PC-3 (cell line): ENCODE results near the gene DOCK1.

Experiments used
- EZH2phosphoT487 ChIP-seq: fragments of 300-600 bp; sonication (generic); IDR thresholded peaks from 2 replicates; pipeline ENCODE4 v1.6.1; 2018; ENCODE audit warnings: mild to moderate bottlenecking, antibody characterized with exemption, low read length, borderline replicate concordance
- TF ChIP-seq, protein P1 (sequence below): fragments of 300-600 bp; sonication (generic); conservative IDR thresholded peaks from 2 replicates; pipeline ENCODE4 v1.5.1; 2017; ENCODE audit warnings: antibody characterized with exemption, low read depth, mild to moderate bottlenecking, low read length

DNA sequence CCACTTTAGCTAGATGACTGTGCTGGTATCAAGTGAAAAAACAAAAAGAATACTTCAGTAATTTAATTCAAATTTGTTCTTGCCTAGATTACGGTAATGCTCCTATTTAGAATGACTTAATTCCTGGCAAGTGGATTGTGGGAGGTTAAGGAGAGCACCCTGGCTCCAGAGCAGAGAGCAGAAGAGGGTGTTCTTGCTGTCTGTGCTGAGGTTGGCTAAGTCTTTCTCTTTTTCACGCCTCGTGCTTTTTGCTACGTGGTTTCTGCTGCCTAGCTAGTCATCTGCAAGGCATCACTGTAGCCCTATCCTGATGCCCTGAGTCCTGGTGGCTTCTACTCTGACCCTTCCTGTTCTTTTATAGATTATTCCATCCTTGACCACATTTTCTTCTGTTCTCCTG is 189.8 kb downstream of the DOCK1 start:
- TF ChIP-seq, protein P1, sequence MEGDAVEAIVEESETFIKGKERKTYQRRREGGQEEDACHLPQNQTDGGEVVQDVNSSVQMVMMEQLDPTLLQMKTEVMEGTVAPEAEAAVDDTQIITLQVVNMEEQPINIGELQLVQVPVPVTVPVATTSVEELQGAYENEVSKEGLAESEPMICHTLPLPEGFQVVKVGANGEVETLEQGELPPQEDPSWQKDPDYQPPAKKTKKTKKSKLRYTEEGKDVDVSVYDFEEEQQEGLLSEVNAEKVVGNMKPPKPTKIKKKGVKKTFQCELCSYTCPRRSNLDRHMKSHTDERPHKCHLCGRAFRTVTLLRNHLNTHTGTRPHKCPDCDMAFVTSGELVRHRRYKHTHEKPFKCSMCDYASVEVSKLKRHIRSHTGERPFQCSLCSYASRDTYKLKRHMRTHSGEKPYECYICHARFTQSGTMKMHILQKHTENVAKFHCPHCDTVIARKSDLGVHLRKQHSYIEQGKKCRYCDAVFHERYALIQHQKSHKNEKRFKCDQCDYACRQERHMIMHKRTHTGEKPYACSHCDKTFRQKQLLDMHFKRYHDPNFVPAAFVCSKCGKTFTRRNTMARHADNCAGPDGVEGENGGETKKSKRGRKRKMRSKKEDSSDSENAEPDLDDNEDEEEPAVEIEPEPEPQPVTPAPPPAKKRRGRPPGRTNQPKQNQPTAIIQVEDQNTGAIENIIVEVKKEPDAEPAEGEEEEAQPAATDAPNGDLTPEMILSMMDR, result no peak
- no peak for TF ChIP-seq EZH2phosphoT487
